IMR-90 (cell line): ENCODE data around the gene NISCH. TPM values are rescaled to one million over a fixed set of nuclear protein-coding genes. Genes with fewer than 3 reads are reported as not detected.

Experiments used
- ATAC-seq: fragments of 200-7000 bp; cut with Tn5 transposase; 2 replicates; pipeline ENCODE4 v1.9.1; 2020; ENCODE audit warnings: low read depth, mild to moderate bottlenecking, moderate library complexity
- BruUV-seq: library from RNA; stranded (reverse); fragments of 400-500 nt; replicated peaks from 2 replicates; lab custom pipeline; 2021; lab: Mats Ljungman, UMichigan
- CTCF ChIA-PET: fragments of 300-600 bp; formaldehyde crosslinking; extraction: SDS; loops from one replicate; lab custom pipeline; 2021; ENCODE audit warnings: antibody characterized with exemption; lab: Yijun Ruan, JAX
- POLR2A ChIA-PET: fragments of 300-600 bp; sonication (Branson Sonifier 250); formaldehyde crosslinking; loops from one replicate; lab custom pipeline; 2022; ENCODE audit warnings: antibody characterized with exemption; ENCODE audit not compliant: unreplicated experiment; lab: Charles Lee
- DNase-seq: peaks from one replicate; pipeline ENCODE4 v3.0.0; 2013
- H2AFZ ChIP-seq: replicated peaks from 2 replicates; pipeline ENCODE3; 2013; ENCODE audit warnings: low read length, mild to moderate bottlenecking; ENCODE audit not compliant: poor library complexity
- H2AK5ac ChIP-seq: 2 replicates; pipeline ENCODE4 v1.6.1; 2013; ENCODE audit warnings: low read depth, low read length, inconsistent platforms
- H2AK9ac ChIP-seq: replicated peaks from 2 replicates; pipeline ENCODE3; 2013; ENCODE audit warnings: mild to moderate bottlenecking, low read depth, low read length, moderate library complexity; ENCODE audit not compliant: poor library complexity
- H2BK120ac ChIP-seq: 2 replicates; pipeline ENCODE4 v1.6.1; 2013; ENCODE audit warnings: low read depth, low read length, inconsistent platforms
- H2BK15ac ChIP-seq: 3 replicates; pipeline ENCODE4 v1.6.1; 2013; ENCODE audit warnings: low read depth, low read length, inconsistent platforms
- H2BK20ac ChIP-seq: 2 replicates; pipeline ENCODE4 v1.6.1; 2013; ENCODE audit warnings: low read depth, mild to moderate bottlenecking, inconsistent platforms, low read length, moderate library complexity
- H2BK5ac ChIP-seq: 2 replicates; pipeline ENCODE4 v1.6.1; 2013; ENCODE audit warnings: mild to moderate bottlenecking, low read depth, low read length, inconsistent platforms; ENCODE audit not compliant: poor library complexity, severe bottlenecking
- H3K14ac ChIP-seq: replicated peaks from 2 replicates; pipeline ENCODE4 v1.6.1; 2013; ENCODE audit warnings: low read depth, low read length, inconsistent platforms
- H3K18ac ChIP-seq: 2 replicates; pipeline ENCODE4 v1.6.1; 2013; ENCODE audit warnings: low read depth, low read length, control low read depth
- H3K23ac ChIP-seq: 2 replicates; pipeline ENCODE4 v1.6.1; 2013; ENCODE audit warnings: low read depth, low read length, inconsistent platforms
- H3K27ac ChIP-seq: 2 replicates; pipeline ENCODE4 v1.5.1; 2013; ENCODE audit warnings: mild to moderate bottlenecking, control low read depth, low read length; ENCODE audit not compliant: insufficient read depth
- H3K27me3 ChIP-seq: 2 replicates; pipeline ENCODE4 v1.6.1; 2013; ENCODE audit warnings: low read length; ENCODE audit not compliant: control insufficient read depth, insufficient read depth
- H3K36me3 ChIP-seq: 2 replicates; pipeline ENCODE4 v1.6.1; 2013; ENCODE audit warnings: low read length, mixed read lengths; ENCODE audit not compliant: control insufficient read depth, insufficient read depth
- H3K4ac ChIP-seq: 2 replicates; pipeline ENCODE4 v1.6.1; 2013; ENCODE audit warnings: low read depth, low read length, inconsistent platforms
- H3K4me1 ChIP-seq: 2 replicates; pipeline ENCODE4 v1.6.1; 2013; ENCODE audit warnings: low read length, mixed read lengths; ENCODE audit not compliant: control insufficient read depth, insufficient read depth
- H3K4me2 ChIP-seq: 2 replicates; pipeline ENCODE4 v1.6.1; 2013; ENCODE audit warnings: low read depth, mild to moderate bottlenecking, control low read depth, low read length, moderate library complexity
- H3K4me3 ChIP-seq: 2 replicates; pipeline ENCODE4 v1.5.1; 2013; ENCODE audit warnings: low read depth, mild to moderate bottlenecking, control low read depth, low read length, moderate library complexity; ENCODE audit not compliant: insufficient read depth
- H3K56ac ChIP-seq: 2 replicates; pipeline ENCODE4 v1.6.1; 2013; ENCODE audit warnings: low read length, inconsistent platforms; ENCODE audit not compliant: insufficient read depth; ENCODE audit errors: extremely low read depth
- H3K79me1 ChIP-seq, 2 experiments: 2 replicates each; pipeline ENCODE4 v1.6.1; 2013; ENCODE audit warnings: low read length in 2 of 2, inconsistent platforms in 1 of 2, low read depth in 1 of 2
- H3K9ac ChIP-seq: 2 replicates; pipeline ENCODE4 v1.6.1; 2013; ENCODE audit warnings: low read depth, low read length, control low read depth
- H3K9me1 ChIP-seq: 2 replicates; pipeline ENCODE4 v1.6.1; 2013; ENCODE audit warnings: low read length, inconsistent platforms; ENCODE audit not compliant: insufficient read depth
- H3K9me3 ChIP-seq: 2 replicates; pipeline ENCODE4 v1.6.1; 2013; ENCODE audit warnings: low read length; ENCODE audit not compliant: control insufficient read depth, insufficient read depth
- H4K20me1 ChIP-seq: 2 replicates; pipeline ENCODE4 v1.6.1; 2013; ENCODE audit warnings: low read length, inconsistent platforms; ENCODE audit not compliant: insufficient read depth
- H4K5ac ChIP-seq: 2 replicates; pipeline ENCODE4 v1.6.1; 2013; ENCODE audit warnings: mild to moderate bottlenecking, low read depth, low read length, control low read depth
- H4K8ac ChIP-seq, 2 experiments: 2 replicates each; pipeline ENCODE4 v1.6.1; 2013; ENCODE audit warnings: low read depth in 2 of 2, low read length in 2 of 2, control low read depth in 1 of 2, inconsistent platforms in 1 of 2
- H4K91ac ChIP-seq: 2 replicates; pipeline ENCODE4 v1.6.1; 2013; ENCODE audit warnings: low read depth, low read length, inconsistent platforms; ENCODE audit not compliant: insufficient read depth
- BHLHE40 ChIP-seq: fragments of 150-350 bp; IDR thresholded peaks from 2 replicates; pipeline ENCODE4 v1.6.1; 2016; ENCODE audit warnings: mild to moderate bottlenecking, low read depth, low read length
- CEBPB ChIP-seq: IDR thresholded peaks from 2 replicates; pipeline ENCODE4 v1.6.1; 2012; ENCODE audit warnings: low read depth, low read length, improper control_type of control experiment
- CHD1 ChIP-seq: IDR thresholded peaks from 2 replicates; pipeline ENCODE4 v1.6.1; 2012; ENCODE audit warnings: low read depth, low read length, improper control_type of control experiment
- CTCF ChIP-seq: conservative IDR thresholded peaks from 2 replicates; pipeline ENCODE4 v1.5.1; 2012; ENCODE audit warnings: mild to moderate bottlenecking, low read depth, low read length, improper control_type of control experiment
- FOS ChIP-seq: fragments of 150-350 bp; IDR thresholded peaks from 2 replicates; pipeline ENCODE4 v1.6.1; 2016; ENCODE audit warnings: low read depth, low read length
- MAFK ChIP-seq: IDR thresholded peaks from 2 replicates; pipeline ENCODE4 v1.6.1; 2012; ENCODE audit warnings: low read depth, low read length, improper control_type of control experiment
- MAZ ChIP-seq: IDR thresholded peaks from 2 replicates; pipeline ENCODE4 v1.6.1; 2012; ENCODE audit warnings: low read depth, mild to moderate bottlenecking, low read length, improper control_type of control experiment, moderate library complexity, borderline replicate concordance
- MXI1 ChIP-seq: IDR thresholded peaks from 2 replicates; pipeline ENCODE4 v1.6.1; 2012; ENCODE audit warnings: low read depth, mild to moderate bottlenecking, low read length, moderate library complexity, borderline replicate concordance
- NFE2L2 ChIP-seq: fragments of 150-350 bp; IDR thresholded peaks from 2 replicates; pipeline ENCODE4 v1.6.1; 2016; ENCODE audit warnings: low read depth, mild to moderate bottlenecking, low read length
- POLR2A ChIP-seq: IDR thresholded peaks from 2 replicates; pipeline ENCODE4 v1.6.1; 2012; ENCODE audit warnings: mild to moderate bottlenecking, low read depth, low read length
- RAD21 ChIP-seq: IDR thresholded peaks from 2 replicates; pipeline ENCODE4 v1.6.1; 2012; ENCODE audit warnings: low read length, improper control_type of control experiment
- RCOR1 ChIP-seq: IDR thresholded peaks from 2 replicates; pipeline ENCODE4 v1.6.1; 2012; ENCODE audit warnings: mild to moderate bottlenecking, low read length, improper control_type of control experiment; ENCODE audit not compliant: insufficient replicate concordance
- RFX5 ChIP-seq: IDR thresholded peaks from 2 replicates; pipeline ENCODE4 v1.8.0; 2012; ENCODE audit warnings: low read depth, mild to moderate bottlenecking, low read length, moderate library complexity
- SMC3 ChIP-seq: fragments of 150-350 bp; IDR thresholded peaks from 2 replicates; pipeline ENCODE4 v1.6.1; 2016; ENCODE audit warnings: low read depth, mild to moderate bottlenecking, antibody characterized with exemption, low read length, moderate library complexity
- WGBS, 2 experiments: methylation state at CpG; one replicate each; pipeline versions ENCODE4 v1.1.5 to v1.1.7; 2013; ENCODE audit warnings: missing lambda C conversion rate in 2 of 2; ENCODE audit not compliant: insufficient read length in 1 of 2; ENCODE audit errors: extremely low coverage in 2 of 2; 5-methylcytosine and 5-hydroxymethylcytosine counted together
- dilution Hi-C: fragments of 300-500 bp; cut with HindIII; formaldehyde crosslinking; loops from one replicate; pipeline ENCODE4 v1.14.3; 2018; ENCODE audit warnings: low sequenced_read_pairs; ENCODE audit not compliant: unreplicated experiment
- in situ Hi-C: fragments of 300-500 bp; cut with MboI; formaldehyde crosslinking; loops from 3 replicates; pipeline ENCODE4 v1.14.3; 2019; ENCODE audit warnings: low sequenced_read_pairs, inconsistent platforms, mixed read lengths
- intact Hi-C: fragments of 100-400 bp; cut with micrococcal nuclease; formaldehyde crosslinking; loops from 2 replicates; pipeline ENCODE4 v1.10.0; 2022
- polyA plus RNA-seq, 3 experiments: library from polyadenylated mRNA; depleted of rRNA; stranded (reverse); fragments of >200 nt; gene quantifications; 2 replicates each; pipeline ENCODE4 v1.2.3, GENCODE V29; 2012; ENCODE audit warnings: low replicate concordance in 1 of 3
- total RNA-seq: library from RNA; depleted of rRNA; stranded (reverse); fragments of >200 nt; gene quantifications from 2 replicates; pipeline ENCODE4 v1.2.3, GENCODE V29; 2012
- TF ChIP-seq, protein P1 (sequence below): fragments of 150-350 bp; IDR thresholded peaks from 2 replicates; pipeline ENCODE4 v1.6.1; 2017; ENCODE audit warnings: mild to moderate bottlenecking, antibody characterized with exemption, low read length, low read depth
- TF ChIP-seq, protein P2 (sequence below): fragments of 150-350 bp; IDR thresholded peaks from 2 replicates; pipeline ENCODE4 v1.6.1; 2016; ENCODE audit warnings: low read depth, mild to moderate bottlenecking, low read length, moderate library complexity, borderline replicate concordance

Gene NISCH
- total and polyA plus RNA-seq, 2 of the 4 experiments (the other 2 are of a cell fraction): 36.9 to 86.0 TPM

DNA sequence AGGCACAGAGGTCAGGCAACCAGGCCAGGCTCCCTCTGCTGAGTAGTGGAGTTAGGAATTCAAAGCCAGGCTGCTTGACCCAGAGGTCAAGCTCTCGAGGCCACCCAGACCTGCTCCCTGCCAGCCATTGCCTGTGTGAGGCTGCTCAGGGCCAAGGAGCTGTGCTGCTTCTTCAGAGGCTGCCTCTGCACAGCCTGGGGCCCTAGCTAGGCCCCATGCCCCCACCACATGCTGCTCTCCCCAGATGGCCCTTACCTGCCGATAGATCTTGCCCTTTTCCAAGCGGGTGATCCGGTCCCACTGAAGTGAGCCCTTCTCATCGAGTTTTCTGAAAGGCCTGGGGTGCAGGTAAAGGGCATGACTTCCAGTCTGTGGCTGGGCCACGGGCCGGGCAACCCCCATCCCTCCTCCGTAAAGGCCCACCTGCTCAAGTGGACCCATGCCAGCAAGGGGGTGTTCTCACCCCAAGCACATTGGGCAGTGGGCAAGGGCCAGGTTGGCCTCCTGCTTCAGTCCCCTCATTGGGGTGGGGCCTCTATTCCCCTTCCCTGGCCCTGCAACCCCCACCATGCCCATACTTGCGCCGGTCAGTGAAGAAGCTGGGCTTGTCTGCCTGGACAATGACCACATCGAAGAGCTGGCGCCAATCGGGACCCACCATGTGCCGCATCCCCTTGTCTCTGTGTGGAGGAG, 71.8 kb downstream of the NISCH start:
- no peak overlapping the region for H3K27ac ChIP-seq
- no peak overlapping the region for H2AK9ac ChIP-seq
- H3K27me3 ChIP-seq: no peaks in the 10 kb centered on the region
- no TSS peak for BruUV-seq
- H3K4ac ChIP-seq: no peak overlapping the region
- no peak overlapping the region for H3K18ac ChIP-seq
- peaks cover 57% of the 10 kb centered on the region for H3K36me3 ChIP-seq
- H3K4me1 ChIP-seq: peaks cover 19% of the 10 kb centered on the region
- no peaks in the 10 kb centered on the region for H3K9me3 ChIP-seq
- no peak overlapping the region for H2AK5ac ChIP-seq
- peaks cover 28% of the 10 kb centered on the region for H3K9me1 ChIP-seq
- peak; percentile 41 for ATAC-seq
- ChIA-PET POLR2A (no interaction called here), CTCF (no interaction called here)
- no peak overlapping the region for H4K8ac ChIP-seq
- H2BK20ac ChIP-seq: no peak overlapping the region
- H4K5ac ChIP-seq: no peak overlapping the region
- no peak for DNase-seq
- TF ChIP-seq BHLHE40: no peak
- TF ChIP-seq, protein P1, sequence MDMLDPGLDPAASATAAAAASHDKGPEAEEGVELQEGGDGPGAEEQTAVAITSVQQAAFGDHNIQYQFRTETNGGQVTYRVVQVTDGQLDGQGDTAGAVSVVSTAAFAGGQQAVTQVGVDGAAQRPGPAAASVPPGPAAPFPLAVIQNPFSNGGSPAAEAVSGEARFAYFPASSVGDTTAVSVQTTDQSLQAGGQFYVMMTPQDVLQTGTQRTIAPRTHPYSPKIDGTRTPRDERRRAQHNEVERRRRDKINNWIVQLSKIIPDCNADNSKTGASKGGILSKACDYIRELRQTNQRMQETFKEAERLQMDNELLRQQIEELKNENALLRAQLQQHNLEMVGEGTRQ: no peak
- TF ChIP-seq, protein P2, sequence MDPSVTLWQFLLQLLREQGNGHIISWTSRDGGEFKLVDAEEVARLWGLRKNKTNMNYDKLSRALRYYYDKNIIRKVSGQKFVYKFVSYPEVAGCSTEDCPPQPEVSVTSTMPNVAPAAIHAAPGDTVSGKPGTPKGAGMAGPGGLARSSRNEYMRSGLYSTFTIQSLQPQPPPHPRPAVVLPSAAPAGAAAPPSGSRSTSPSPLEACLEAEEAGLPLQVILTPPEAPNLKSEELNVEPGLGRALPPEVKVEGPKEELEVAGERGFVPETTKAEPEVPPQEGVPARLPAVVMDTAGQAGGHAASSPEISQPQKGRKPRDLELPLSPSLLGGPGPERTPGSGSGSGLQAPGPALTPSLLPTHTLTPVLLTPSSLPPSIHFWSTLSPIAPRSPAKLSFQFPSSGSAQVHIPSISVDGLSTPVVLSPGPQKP: no peak
- no peak for TF ChIP-seq CTCF
- TF ChIP-seq MXI1: no peak
- TF ChIP-seq RAD21: no peak
- no peak for TF ChIP-seq CHD1
- TF ChIP-seq NFE2L2: no peak
- no peak for TF ChIP-seq SMC3
- TF ChIP-seq MAFK: no peak
- TF ChIP-seq CEBPB: no peak
- no peak for TF ChIP-seq MAZ
- TF ChIP-seq FOS: no peak
- TF ChIP-seq POLR2A: no peak
- TF ChIP-seq RFX5: no peak
- no peak for TF ChIP-seq RCOR1
- no peak overlapping the region for H3K4me3 ChIP-seq
- no peak overlapping the region for H3K4me2 ChIP-seq
- dilution Hi-C loops (no loop called here), in situ Hi-C loops (no loop called here), intact Hi-C loops (no loop called here)
- no peak overlapping the region for H4K91ac ChIP-seq
- peaks cover 14 to 69% of the 10 kb centered on the region in 2 experiments for H3K79me1 ChIP-seq
- peaks cover 46% of the 10 kb centered on the region for H4K20me1 ChIP-seq
- no peak overlapping the region for H2BK120ac ChIP-seq
- no peak overlapping the region for H2BK15ac ChIP-seq
- no peak overlapping the region for H3K56ac ChIP-seq
- WGBS, 2 experiments: 82% methylated on average over 5 of the region's 14 CpGs; no CpG with 5 or more reads in 1 of the 2 experiments
- H2BK5ac ChIP-seq: no peak overlapping the region
- H3K23ac ChIP-seq: no peak overlapping the region
- no peak overlapping the region for H3K14ac ChIP-seq
- no peak overlapping the region for H3K9ac ChIP-seq
- H2AFZ ChIP-seq: peak overlapping the region; percentile 21
